HG03064 (cell line): ENCODE results near the gene LTB4R2.
A peak's percentile ranks its signal among the peaks of the same experiment; 100 is the strongest.

Experiments
- ATAC-seq: cut with Tn5 transposase; IDR thresholded peaks from one replicate; pipeline ENCODE4 v1.9.1; 2021; ENCODE audit warnings: low read depth; ENCODE audit not compliant: unreplicated experiment

Gene LTB4R2

GRCh38 chr14:24309538-24310264 lies at the start of gene LTB4R2:
Gene LTB4R2 (plus strand): TSS chr14:24310140. CDS start chr14:24310665, 525 bp downstream.
- ATAC-seq, result no peak

GRCh38 chr14:24260780-24261157 lies 49.2 kb upstream of the LTB4R2 start:
- ATAC-seq, result no peak

- ATAC-seq, result no peak
These were observed 48.5 kb upstream of the LTB4R2 start for GRCh38 chr14:24261256-24261968.

GRCh38 chr14:24261969-24262327 lies 48.0 kb upstream of the LTB4R2 start:
- no peak for ATAC-seq

DNA sequence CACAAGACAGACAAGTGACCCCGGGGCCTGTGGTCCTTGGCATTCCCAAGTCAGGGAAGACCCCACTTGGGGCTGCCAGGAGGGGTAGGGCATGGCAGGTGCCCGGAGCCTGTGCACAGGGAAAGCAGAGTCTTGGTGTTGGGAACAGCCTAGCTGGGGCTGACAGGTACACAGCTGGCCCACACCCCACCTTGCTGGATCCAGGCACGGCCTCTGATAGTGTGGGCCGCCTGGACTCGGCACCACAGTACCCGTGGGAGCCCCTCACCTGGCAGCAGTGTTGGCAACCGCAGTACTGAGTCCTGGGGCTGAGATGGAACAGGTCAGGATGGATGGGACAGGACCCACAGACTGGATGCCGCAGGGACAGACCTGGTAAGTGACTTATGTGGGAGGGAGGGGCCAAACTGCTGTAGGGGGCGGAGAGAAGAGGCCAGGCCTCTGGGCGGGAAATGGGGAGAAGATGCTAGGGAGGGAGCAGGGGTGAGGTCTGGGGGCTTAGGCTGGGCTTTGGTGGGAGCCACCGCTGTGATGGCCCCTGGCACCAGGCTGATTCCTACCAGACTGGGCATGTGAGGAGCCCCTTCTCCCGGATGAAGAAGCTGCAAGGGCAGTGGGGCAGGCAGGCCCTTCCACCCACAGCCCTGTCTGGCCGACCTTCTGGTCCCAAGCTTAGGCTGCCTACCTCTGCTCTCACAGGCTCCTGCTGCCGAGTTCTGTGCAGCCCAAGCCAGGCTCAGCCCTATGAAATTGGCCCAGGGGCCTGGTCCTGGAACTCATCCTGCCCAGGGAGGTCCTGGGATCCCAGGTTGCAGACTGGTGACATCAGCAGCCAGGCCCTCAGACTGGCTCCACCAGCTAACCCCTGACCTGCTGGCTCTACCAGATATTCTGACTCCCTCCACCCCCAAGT lies 46.9 kb upstream of the LTB4R2 start, which contains the start of gene TGM1:
TSS of gene TGM1 (minus strand) at position 357 of the 913 bp plus-strand sequence. CDS start 825 bp downstream, outside the sequence.
- ATAC-seq, result no peak

GRCh38 chr14:24263848-24264247 lies 46.1 kb upstream of the LTB4R2 start:
- ATAC-seq, result no peak

GRCh38 chr14:24264298-24264697 lies 45.6 kb upstream of the LTB4R2 start:
- no peak for ATAC-seq

DNA sequence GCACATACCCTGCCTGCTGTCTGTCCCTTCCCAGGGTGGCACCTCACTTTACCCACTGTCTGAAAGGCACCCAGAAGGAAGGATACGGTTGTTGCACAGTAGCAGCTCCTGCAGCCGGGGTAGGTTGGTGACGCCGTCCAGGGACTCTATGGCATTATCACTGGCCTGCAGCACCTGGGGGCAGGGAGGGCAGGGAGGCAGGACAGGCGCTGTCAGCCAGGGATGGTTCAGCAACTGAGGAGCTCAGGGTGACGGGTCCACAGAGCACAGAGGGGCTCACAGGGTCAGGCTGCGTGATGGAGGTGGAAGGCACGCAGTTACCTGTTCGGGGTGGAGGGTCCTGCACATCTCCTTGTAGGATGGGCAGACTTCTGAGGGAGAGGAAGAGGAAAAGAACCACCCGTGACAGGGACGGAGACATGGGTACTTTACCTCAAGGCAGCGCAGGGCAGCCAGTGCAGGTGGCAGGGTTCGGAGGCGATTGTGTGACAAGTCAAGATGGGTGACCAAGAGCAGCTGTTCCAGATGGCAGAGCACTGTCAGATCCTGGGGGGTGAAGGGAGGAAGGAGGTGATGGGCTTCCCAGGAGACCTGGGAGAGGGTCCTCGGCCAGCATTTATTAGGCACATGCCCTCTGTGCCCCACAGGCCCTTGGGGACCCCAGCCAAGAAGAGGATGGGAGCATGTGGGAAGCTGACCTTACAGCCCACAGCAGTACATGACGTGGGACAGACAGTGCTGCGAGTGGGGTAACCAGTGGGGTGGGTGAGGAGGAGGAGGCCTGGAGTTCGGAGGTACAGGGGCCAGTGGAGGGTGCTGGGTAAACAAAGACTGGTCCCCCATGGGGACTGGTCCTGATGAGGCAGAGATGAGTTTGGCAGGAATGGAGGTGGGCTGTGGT lies 43.3 kb upstream of the LTB4R2 start:
- no peak for ATAC-seq

DNA sequence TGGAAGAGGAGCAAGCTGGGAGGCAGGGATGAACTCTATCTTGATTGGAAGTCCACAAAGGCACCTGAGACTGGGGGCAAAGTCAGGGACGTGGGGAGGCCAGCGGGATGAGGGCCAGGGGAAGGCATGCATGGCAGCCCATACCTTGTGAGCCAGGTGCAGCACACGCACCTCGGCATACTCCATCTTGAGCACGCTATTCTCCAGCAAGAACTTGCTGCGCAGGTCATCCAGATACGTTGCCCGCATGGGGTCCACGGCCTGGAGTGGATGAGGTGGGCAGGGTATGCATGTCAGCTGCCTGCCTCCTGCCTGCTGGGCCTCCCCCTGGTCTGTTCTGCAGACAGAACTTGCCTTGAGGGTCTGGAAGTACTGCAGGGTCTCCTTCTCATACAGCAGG lies 42.4 kb upstream of the LTB4R2 start:
- ATAC-seq, result no peak

- no peak for ATAC-seq
These were observed 41.7 kb upstream of the LTB4R2 start for GRCh38 chr14:24268225-24268624.

DNA sequence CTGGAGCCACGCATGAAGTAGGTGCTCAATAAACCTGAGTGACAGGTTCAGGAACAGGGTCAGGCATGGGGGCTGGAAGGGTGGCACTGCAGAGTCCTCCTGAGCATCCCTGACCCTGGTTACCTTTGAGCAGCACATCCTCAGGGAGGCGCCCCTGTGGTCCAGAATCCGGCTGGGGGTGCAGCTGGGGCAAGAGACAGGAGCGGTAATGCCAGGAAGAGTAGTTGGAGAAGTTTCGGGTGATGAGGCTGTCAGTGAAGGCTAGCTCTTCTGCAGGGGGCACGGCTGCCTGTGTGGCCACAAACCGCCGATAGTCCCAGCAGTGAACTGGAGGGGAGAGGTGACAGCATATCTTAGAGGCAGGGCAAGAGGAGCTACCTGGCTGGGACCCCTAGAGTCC lies 40.6 kb upstream of the LTB4R2 start:
- no peak for ATAC-seq

- no peak for ATAC-seq
These were observed 39.9 kb upstream of the LTB4R2 start for GRCh38 chr14:24269910-24270536.

DNA sequence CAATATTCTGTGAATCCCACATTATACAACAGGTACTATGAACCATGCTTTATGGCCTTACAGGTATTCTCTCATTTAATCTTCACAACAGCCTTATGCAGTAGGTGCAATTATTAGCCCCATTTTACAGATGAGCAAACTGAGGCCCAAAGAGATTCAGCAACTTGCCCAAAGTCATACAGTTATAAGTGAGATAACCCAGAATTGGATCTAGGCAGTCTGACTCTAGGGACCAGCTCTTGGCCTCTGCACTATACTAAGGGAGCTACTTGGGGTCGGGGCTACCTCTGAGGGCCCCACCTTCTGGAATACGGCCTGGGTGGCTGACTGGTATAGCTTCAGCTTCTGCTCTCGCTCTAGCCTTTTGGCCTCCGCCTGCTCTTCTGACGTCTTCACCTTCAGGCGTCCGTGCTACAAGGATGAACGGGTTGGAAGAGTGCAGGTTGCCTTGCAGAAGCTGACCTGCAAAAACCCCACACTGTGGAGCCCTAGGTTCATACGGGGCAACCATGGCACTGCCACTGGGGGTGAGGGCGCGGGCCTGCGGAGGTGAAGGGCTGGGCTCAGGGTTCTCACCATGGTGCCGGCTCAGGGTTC lies 39.3 kb upstream of the LTB4R2 start:
- ATAC-seq, result no peak

GRCh38 chr14:24271134-24271833 lies 38.7 kb upstream of the LTB4R2 start, which contains the start of gene RABGGTA:
Gene RABGGTA (minus strand): TSS chr14:24271597. CDS start chr14:24271115, 482 bp downstream.
- ATAC-seq, result peak; percentile 84

- ATAC-seq, result no peak
These were observed 38.1 kb upstream of the LTB4R2 start for GRCh38 chr14:24271834-24272263.

DNA sequence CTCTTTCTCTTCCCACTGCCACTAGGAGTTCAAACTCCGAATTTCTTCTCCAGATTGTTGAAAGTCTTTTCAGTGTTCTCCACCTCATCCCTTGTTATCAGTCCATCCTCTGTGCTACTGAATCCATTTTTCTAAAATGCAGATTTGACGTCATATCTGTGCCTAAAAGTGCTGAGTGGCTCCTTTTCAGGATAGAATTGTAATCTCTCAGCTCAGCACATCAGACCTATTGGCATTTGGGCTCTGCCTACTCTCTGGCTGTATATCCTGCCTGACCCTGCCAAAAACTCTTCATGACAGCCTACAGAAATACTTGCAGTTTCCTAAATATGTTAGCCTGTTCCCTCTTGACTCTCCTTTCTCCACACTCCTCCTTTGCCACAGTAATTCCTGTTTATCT lies 37.5 kb upstream of the LTB4R2 start:
- ATAC-seq, result no peak

DNA sequence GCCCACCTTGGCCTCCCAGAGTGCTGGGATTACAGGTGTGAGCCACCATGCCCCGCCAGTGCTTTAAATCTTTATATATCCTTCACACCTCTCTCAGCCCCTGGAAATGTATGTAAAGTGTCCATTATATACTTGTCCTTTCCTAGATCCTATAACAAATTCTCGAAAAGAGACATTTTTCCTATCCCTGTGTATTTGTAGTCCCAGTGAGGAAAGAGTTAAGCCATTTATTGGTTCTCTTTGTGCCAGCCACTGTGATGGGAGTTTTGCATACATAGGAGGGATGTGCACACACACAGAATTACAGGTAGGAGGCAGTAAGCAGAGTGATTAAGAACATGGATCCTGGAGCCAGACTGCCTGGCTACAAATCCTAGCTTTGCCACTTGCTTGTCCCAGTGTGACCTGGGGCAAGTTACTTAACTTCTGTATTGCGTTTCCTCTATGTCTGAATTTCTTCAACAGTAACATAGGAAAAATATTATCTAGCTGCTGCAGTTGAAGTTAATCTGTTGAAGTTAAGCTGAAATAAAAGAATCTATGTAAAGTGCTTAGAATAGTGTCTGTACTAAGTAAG lies 36.4 kb upstream of the LTB4R2 start:
- ATAC-seq, result no peak

GRCh38 chr14:24274101-24274543 lies 35.8 kb upstream of the LTB4R2 start:
- peak; percentile 38 for ATAC-seq
